Psoas muscle (tissue), 8 donors: ENCODE results near the gene C19orf85. TPM values are rescaled to one million over a fixed set of nuclear protein-coding genes. Genes with fewer than 3 reads are reported as not detected.
A peak's percentile ranks its signal among the peaks of the same experiment; 100 is the strongest.

Experiments used
- ATAC-seq, 4 donors: fragments of 200-7000 bp; cut with Tn5 transposase; one replicate each; pipeline ENCODE4 v1.9.1; 2020; ENCODE audit warnings: moderate library complexity in 3 of 4, mild to moderate bottlenecking in 2 of 4
- DNase-seq, 2 donors: peaks; one replicate each; pipeline ENCODE4 v3.0.0-alpha.2; 2020
- H3K27ac ChIP-seq: fragments of 200-600 bp; one replicate; pipeline ENCODE4 v1.8.0; 2022
- H3K27me3 ChIP-seq, 3 donors: fragments of 200-600 bp in 1 of 3; one replicate each; pipeline versions ENCODE4 v1.6.1 to v1.8.0; 2013 to 2022; ENCODE audit warnings: low read length in 2 of 3, mild to moderate bottlenecking in 2 of 3, moderate library complexity in 1 of 3; ENCODE audit not compliant: insufficient read depth in 3 of 3
- H3K36me3 ChIP-seq, 2 donors: fragments of 200-600 bp in 1 of 2; one replicate each; pipeline versions ENCODE4 v1.6.1 to v1.8.0; 2013 to 2022; ENCODE audit warnings: low read depth in 1 of 2, mild to moderate bottlenecking in 1 of 2, moderate library complexity in 1 of 2; ENCODE audit not compliant: insufficient read depth in 1 of 2
- H3K4me1 ChIP-seq: fragments of 200-600 bp; one replicate; pipeline ENCODE4 v1.8.0; 2022
- H3K4me3 ChIP-seq: fragments of 200-600 bp; one replicate; pipeline ENCODE4 v1.8.0; 2022; ENCODE audit warnings: mild to moderate bottlenecking
- H3K9me3 ChIP-seq: fragments of 200-600 bp; one replicate; pipeline ENCODE4 v1.8.0; 2022
- WGBS, 3 donors: extraction: QIAGEN DNeasy Blood & Tissue Kit; methylation state at CpG; one replicate each; pipeline versions ENCODE4 v1.1.6 to v1.1.7; 2013; 5-methylcytosine and 5-hydroxymethylcytosine counted together
- intact Hi-C, 2 donors: fragments of 100-400 bp; cut with DNase I; formaldehyde crosslinking; loops; one replicate each; pipeline versions ENCODE4 v1.11.0 to v1.14.2; 2022
- polyA plus RNA-seq, 3 donors: library from polyadenylated mRNA; stranded (reverse); fragments of 200-250 nt; gene quantifications; one replicate each; pipeline ENCODE4 v1.2.3, GENCODE V29; 2013
- total RNA-seq, 4 donors: library from RNA; stranded (reverse); fragmentation: NEBNext Ultra II Directional in 2 of 4; extraction: Animal tissue kit (Norgen Biotek cat#: 25700) in 2 of 4; gene quantifications; one replicate each; pipeline versions ENCODE4 v1.2.1 to v1.2.4, GENCODE V29; 2021 to 2023
- TF ChIP-seq, protein P1 (sequence below): fragments of 200-600 bp; IDR thresholded peaks from one replicate; pipeline ENCODE4 v1.8.0; 2022; ENCODE audit warnings: antibody characterized with exemption
- donor health status: healthy with polysubstance abuse.
- donor health status: DM: no; HTN: no; CAD: no; lungs with moderate emphysema.
- donor health status: Bipolar disorder and iron deficiency.
- donor health status: healthy.
- donor health status: DM: yes; HTN: yes; CAD: no.
- donor health status: DM: no; HTN: no; CAD: no.
- donor health status: DM: no; HTN: no; CAD: no.
- donor health status: DM: yes; HTN: yes; CAD: no.

C19orf85 gene
- total and polyA plus RNA-seq, 7 donors, result not detected

DNA sequence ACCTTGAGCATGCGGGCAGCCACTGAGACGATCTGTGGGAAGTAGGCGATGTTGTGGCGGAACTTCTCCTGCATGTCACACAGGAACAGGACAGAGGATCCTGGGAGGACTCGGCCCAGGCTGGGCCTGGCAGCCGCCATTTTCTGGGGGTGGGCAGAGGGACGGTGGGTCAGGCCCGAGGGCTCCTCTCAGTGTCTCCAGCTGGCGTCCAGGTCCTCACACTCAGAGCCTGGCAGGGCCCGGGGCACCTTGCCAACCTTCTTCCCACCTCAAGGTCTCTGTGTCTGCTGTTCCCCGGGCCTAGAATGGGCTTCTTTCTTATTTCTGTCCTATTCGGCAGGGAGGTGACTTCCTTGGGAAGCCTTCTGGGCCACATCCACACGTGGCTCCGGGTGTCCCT is 8.2 kb downstream of the C19orf85 start:
- ATAC-seq (no peak), DNase-seq (no peak)
- TF ChIP-seq, protein P1, sequence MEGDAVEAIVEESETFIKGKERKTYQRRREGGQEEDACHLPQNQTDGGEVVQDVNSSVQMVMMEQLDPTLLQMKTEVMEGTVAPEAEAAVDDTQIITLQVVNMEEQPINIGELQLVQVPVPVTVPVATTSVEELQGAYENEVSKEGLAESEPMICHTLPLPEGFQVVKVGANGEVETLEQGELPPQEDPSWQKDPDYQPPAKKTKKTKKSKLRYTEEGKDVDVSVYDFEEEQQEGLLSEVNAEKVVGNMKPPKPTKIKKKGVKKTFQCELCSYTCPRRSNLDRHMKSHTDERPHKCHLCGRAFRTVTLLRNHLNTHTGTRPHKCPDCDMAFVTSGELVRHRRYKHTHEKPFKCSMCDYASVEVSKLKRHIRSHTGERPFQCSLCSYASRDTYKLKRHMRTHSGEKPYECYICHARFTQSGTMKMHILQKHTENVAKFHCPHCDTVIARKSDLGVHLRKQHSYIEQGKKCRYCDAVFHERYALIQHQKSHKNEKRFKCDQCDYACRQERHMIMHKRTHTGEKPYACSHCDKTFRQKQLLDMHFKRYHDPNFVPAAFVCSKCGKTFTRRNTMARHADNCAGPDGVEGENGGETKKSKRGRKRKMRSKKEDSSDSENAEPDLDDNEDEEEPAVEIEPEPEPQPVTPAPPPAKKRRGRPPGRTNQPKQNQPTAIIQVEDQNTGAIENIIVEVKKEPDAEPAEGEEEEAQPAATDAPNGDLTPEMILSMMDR, result no peak
- intact Hi-C loops, result loop anchor here in 1 of 2 donors (5.0 kb wide), 1 partner anchor 154 kb away; no protein-coding TSS in a partner anchor
- Histone ChIP-seq H3K27me3 (peaks cover 0 to 13% (median 5%) of the 10 kb centered on the region in 3 donors), H3K27ac (no peak overlapping the region), H3K36me3 (no peaks in the 10 kb centered on the region), H3K4me1 (peaks cover 6% of the 10 kb centered on the region), H3K9me3 (no peaks in the 10 kb centered on the region), H3K4me3 (no peak overlapping the region)
- 77 to 88% (median 82%) methylated on average over 14 of the region's 14 CpGs for WGBS, 3 donors

- Histone ChIP-seq H3K27ac (no peak overlapping the region), H3K9me3 (no peaks in the 10 kb centered on the region), H3K27me3 (peaks cover 0 to 16% (median 7%) of the 10 kb centered on the region in 3 donors), H3K4me3 (no peak overlapping the region), H3K36me3 (no peaks in the 10 kb centered on the region), H3K4me1 (peaks cover 6% of the 10 kb centered on the region)
- intact Hi-C loops, result loop anchor here in 1 of 2 donors (5.0 kb wide), 1 partner anchor 153 kb away; no protein-coding TSS in a partner anchor
- WGBS, 3 donors, result 79 to 91% (median 81%) methylated on average over 8 to 11 of the region's 11 CpGs
- DNase-seq (no peak), ATAC-seq (no peak)
- TF ChIP-seq, protein P1, result no peak
Observed at GRCh38 chr19:55455576-55456235, 8.8 kb downstream of the C19orf85 start.

- TF ChIP-seq, protein P1, result peak; percentile 44
- peaks cover 0 to 16% (median 11%) of the 10 kb centered on the region in 3 donors for H3K27me3 ChIP-seq
- 77 to 82% (median 79%) methylated on average over 12 to 14 of the region's 14 CpGs for WGBS, 3 donors
- no peak overlapping the region for H3K27ac ChIP-seq
- H3K9me3 ChIP-seq, result no peaks in the 10 kb centered on the region
- no peaks in the 10 kb centered on the region for H3K36me3 ChIP-seq
- intact Hi-C loops, result loop anchor here in 1 of 2 donors (5.0 kb wide), 2 partner anchors 68 to 153 kb away; partner anchors contain the start of gene RPL28
- peaks cover 6% of the 10 kb centered on the region for H3K4me1 ChIP-seq
- no peak overlapping the region for H3K4me3 ChIP-seq
- peak in 1 of 4 donors; percentile 49 for ATAC-seq
- no peak for DNase-seq
Observed at GRCh38 chr19:55454787-55455243, 9.7 kb downstream of the C19orf85 start.

GRCh38 chr19:55453511-55454260 is 10.9 kb downstream of the C19orf85 start:
- peaks cover 6% of the 10 kb centered on the region for H3K4me1 ChIP-seq
- TF ChIP-seq, protein P1, result no peak
- intact Hi-C loops, result loop anchor here in 1 of 2 donors (5.0 kb wide), 1 partner anchor 66 kb away; the partner anchor contains the start of gene RPL28
- H3K27me3 ChIP-seq, result peaks cover 0 to 24% (median 21%) of the 10 kb centered on the region in 3 donors
- WGBS, 3 donors, result 90 to 94% (median 93%) methylated on average over 12 of the region's 12 CpGs
- no peaks in the 10 kb centered on the region for H3K36me3 ChIP-seq
- H3K27ac ChIP-seq, result no peak overlapping the region
- no peaks in the 10 kb centered on the region for H3K9me3 ChIP-seq
- DNase-seq, result no peak
- no peak for ATAC-seq
- no peak overlapping the region for H3K4me3 ChIP-seq
